Neural progenitor cell (in vitro differentiated cells): Measurements from ENCODE around the gene FOXN3.

ENCODE experiments used
- CTCF ChIP-seq: fragments of 200-600 bp; sonication (generic); IDR thresholded peaks from 2 replicates; pipeline ENCODE4 v1.5.1; 2017; ENCODE audit warnings: antibody characterized with exemption, mild to moderate bottlenecking
- EZH2 ChIP-seq: fragments of 200-600 bp; sonication (generic); IDR thresholded peaks from 2 replicates; pipeline ENCODE4 v1.6.1; 2017; ENCODE audit warnings: antibody characterized with exemption, mild to moderate bottlenecking, moderate library complexity

DNA sequence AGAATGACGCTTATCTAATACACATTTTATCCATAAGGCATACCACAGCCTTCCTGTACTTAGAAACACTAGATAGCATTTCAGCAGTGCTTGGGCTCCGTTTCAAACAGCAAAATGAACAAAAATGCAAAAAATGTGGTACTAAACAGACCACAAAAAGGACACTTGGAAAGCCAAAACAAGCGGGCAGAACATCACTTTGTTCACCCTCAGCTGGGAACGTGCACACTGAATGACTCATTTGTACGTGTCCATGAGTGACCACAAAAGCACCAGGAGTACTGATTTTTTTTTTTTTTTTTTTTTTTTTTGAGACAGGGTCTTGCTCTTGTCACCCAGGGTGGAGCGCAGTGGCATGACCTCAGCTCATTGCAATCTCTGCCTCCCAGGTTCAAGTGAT lies 8.9 kb upstream of the FOXN3 start:
- no peak for TF ChIP-seq EZH2
- TF ChIP-seq CTCF: no peak
